Measurements from ENCODE around the gene CRX. TPM values are rescaled to one million over a fixed set of nuclear protein-coding genes. Genes with fewer than 3 reads are reported as not detected.
"Not testable (repeated sequence)": the region's sequence is repeated elsewhere in the genome, so short reads cannot be mapped to it uniquely, and the experiment has no call there.

The CRX gene
- total and polyA plus RNA-seq, 2 experiments from 2014 or later, result 0.04 to 0.15 TPM

DNA sequence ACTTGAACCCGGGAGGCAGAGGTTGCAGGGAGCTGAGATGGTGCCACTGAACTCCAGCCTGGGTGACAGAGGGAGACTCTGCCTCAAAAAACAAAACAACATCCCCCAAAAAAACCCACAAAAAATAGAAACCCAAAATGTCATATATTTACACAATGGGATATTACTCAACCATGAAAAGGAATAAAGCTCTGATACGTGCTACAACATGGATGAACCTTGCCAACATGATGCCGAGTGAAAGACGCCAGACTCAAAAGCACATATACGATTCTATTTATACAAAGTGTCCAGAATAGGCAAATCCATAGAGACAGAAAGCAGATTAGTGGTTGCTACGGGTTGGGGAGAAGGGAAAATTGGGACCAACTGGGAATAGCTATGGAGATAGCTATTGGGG, 15.3 kb upstream of the CRX start:
- no peak overlapping the region for H3K27ac ChIP-seq
- H3K27me3 ChIP-seq, result no peaks in the 10 kb centered on the region
- H3K4me3 ChIP-seq, result no peak overlapping the region
- no peaks in the 10 kb centered on the region for H3K9me3 ChIP-seq (ENCODE audit: low read depth)
- no peaks in the 10 kb centered on the region for H3K4me1 ChIP-seq (ENCODE audit: low read depth)
- no peaks in the 10 kb centered on the region for H3K36me3 ChIP-seq
- no peak for DNase-seq (ENCODE audit: low read depth in 1 of 2, low spot score in 1 of 2)
- TF ChIP-seq, protein P1, sequence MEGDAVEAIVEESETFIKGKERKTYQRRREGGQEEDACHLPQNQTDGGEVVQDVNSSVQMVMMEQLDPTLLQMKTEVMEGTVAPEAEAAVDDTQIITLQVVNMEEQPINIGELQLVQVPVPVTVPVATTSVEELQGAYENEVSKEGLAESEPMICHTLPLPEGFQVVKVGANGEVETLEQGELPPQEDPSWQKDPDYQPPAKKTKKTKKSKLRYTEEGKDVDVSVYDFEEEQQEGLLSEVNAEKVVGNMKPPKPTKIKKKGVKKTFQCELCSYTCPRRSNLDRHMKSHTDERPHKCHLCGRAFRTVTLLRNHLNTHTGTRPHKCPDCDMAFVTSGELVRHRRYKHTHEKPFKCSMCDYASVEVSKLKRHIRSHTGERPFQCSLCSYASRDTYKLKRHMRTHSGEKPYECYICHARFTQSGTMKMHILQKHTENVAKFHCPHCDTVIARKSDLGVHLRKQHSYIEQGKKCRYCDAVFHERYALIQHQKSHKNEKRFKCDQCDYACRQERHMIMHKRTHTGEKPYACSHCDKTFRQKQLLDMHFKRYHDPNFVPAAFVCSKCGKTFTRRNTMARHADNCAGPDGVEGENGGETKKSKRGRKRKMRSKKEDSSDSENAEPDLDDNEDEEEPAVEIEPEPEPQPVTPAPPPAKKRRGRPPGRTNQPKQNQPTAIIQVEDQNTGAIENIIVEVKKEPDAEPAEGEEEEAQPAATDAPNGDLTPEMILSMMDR (IDR thresholded peaks at IDR 0.05; ENCODE audit: low read depth, low read length), result no peak

GRCh38 chr19:47813304-47813994, 8.3 kb upstream of the CRX start:
- Histone ChIP-seq H3K4me3 (no peak overlapping the region), H3K4me1 (ENCODE audit: low read depth) (no peaks in the 10 kb centered on the region), H3K36me3 (no peaks in the 10 kb centered on the region), H3K27me3 (no peaks in the 10 kb centered on the region), H3K27ac (no peak overlapping the region), H3K9me3 (ENCODE audit: low read depth) (no peaks in the 10 kb centered on the region)
- DNase-seq (ENCODE audit: low read depth in 1 of 2, low spot score in 1 of 2), result peak; percentile 70 to 90
- TF ChIP-seq, protein P1 (IDR thresholded peaks at IDR 0.05; ENCODE audit: low read depth, low read length), result peak; percentile 54

DNA sequence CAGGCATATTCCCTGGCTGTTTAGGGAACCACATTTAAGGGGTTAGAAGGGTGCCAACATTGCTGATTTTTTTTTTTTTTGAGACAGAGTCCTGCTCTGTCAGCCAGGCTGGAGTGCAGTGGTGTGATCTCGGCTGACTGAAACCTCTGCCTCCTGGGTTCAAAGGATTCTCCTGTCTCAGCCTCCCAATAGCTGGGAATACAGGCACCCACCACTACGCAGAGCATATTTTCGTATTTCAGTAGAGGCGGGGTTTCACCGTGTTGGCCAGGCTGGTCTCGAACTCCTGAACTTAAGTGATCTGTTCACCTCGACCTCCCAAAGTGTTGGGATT, 7.8 kb upstream of the CRX start:
- Histone ChIP-seq H3K4me1 (ENCODE audit: low read depth) (no peaks in the 10 kb centered on the region), H3K4me3 (no peak overlapping the region), H3K36me3 (no peaks in the 10 kb centered on the region), H3K27ac (no peak overlapping the region), H3K9me3 (ENCODE audit: low read depth) (no peaks in the 10 kb centered on the region), H3K27me3 (no peaks in the 10 kb centered on the region)
- TF ChIP-seq, protein P1 (IDR thresholded peaks at IDR 0.05; ENCODE audit: low read depth, low read length), result no peak
- DNase-seq (ENCODE audit: low read depth in 1 of 2, low spot score in 1 of 2), result no peak

- H3K4me3 ChIP-seq; DNase-seq (ENCODE audit: low read depth in 1 of 2, low spot score in 1 of 2); H3K9me3 ChIP-seq (ENCODE audit: low read depth); H3K36me3 ChIP-seq; H3K27ac ChIP-seq; H3K27me3 ChIP-seq: not testable (repeated sequence)
- peaks cover 11% of the 10 kb centered on the region for H3K4me1 ChIP-seq (ENCODE audit: low read depth)
Observed at GRCh38 chr19:47816270-47816669, 5.5 kb upstream of the CRX start.

DNA sequence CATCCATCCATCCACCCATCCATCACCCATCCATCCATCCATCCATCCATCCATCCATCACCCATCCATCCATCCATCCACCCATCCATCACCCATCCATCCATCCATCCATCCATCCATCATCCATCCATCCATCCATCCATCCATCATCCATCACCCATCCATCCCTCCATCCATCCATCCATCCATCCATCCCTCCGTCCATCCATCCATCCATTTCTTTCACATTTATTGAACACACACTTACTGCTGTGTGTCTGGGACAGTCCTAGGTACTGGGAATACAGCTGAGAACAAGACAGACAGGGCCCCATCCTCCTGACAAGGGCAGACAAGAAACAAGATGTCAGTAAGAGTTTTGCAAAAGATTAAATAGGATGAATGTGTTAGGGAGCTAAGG, 3.5 kb upstream of the CRX start:
- H3K4me1 ChIP-seq (ENCODE audit: low read depth), result peaks cover 11% of the 10 kb centered on the region
- not testable (repeated sequence) for H3K9me3 ChIP-seq (ENCODE audit: low read depth); H3K4me3 ChIP-seq; H3K27me3 ChIP-seq; H3K36me3 ChIP-seq; H3K27ac ChIP-seq; DNase-seq (ENCODE audit: low read depth in 1 of 2, low spot score in 1 of 2)

GRCh38 chr19:47819858-47820257, 1.9 kb upstream of the CRX start:
- peak overlapping the region; percentile 69 for H3K27ac ChIP-seq
- H3K4me3 ChIP-seq, result no peak overlapping the region
- no peaks in the 10 kb centered on the region for H3K9me3 ChIP-seq (ENCODE audit: low read depth)
- no peaks in the 10 kb centered on the region for H3K36me3 ChIP-seq
- TF ChIP-seq, protein P1 (IDR thresholded peaks at IDR 0.05; ENCODE audit: low read depth, low read length), result no peak
- no peaks in the 10 kb centered on the region for H3K27me3 ChIP-seq
- peaks cover 11% of the 10 kb centered on the region for H3K4me1 ChIP-seq (ENCODE audit: low read depth)
- peak in 1 of 2 donors; percentile 55 for DNase-seq (ENCODE audit: low read depth in 1 of 2, low spot score in 1 of 2)
